Ectodermal cell (in vitro differentiated cells): Measurements from ENCODE around the gene MYO15B. TPM values are rescaled to one million over a fixed set of nuclear protein-coding genes. Genes with fewer than 3 reads are reported as not detected.

Source experiments
- H3K27ac ChIP-seq: 2 replicates; pipeline ENCODE4 v1.7.0; 2013; ENCODE audit warnings: mild to moderate bottlenecking, low read depth, low read length; ENCODE audit not compliant: insufficient read depth, poor library complexity, severe bottlenecking
- H3K27me3 ChIP-seq: 2 replicates; pipeline ENCODE4 v1.7.0; 2013; ENCODE audit warnings: mild to moderate bottlenecking, low read length; ENCODE audit not compliant: insufficient read depth, control insufficient read depth, poor library complexity, severe bottlenecking
- H3K36me3 ChIP-seq: one replicate; pipeline ENCODE4 v1.7.0; 2013; ENCODE audit warnings: low read length; ENCODE audit not compliant: control insufficient read depth, insufficient read depth
- H3K4me1 ChIP-seq: one replicate; pipeline ENCODE4 v1.7.0; 2013; ENCODE audit warnings: low read length; ENCODE audit not compliant: control insufficient read depth, insufficient read depth
- H3K4me3 ChIP-seq: 2 replicates; pipeline ENCODE4 v1.7.0; 2013; ENCODE audit warnings: low read depth, low read length, control low read depth; ENCODE audit not compliant: insufficient read depth
- H3K9me3 ChIP-seq: 2 replicates; pipeline ENCODE4 v1.7.0; 2013; ENCODE audit warnings: mild to moderate bottlenecking, low read length, moderate library complexity; ENCODE audit not compliant: control insufficient read depth
- WGBS, 2 experiments: methylation state at CpG; one replicate each; pipeline ENCODE4 v1.1.7; 2013; ENCODE audit warnings: missing lambda C conversion rate in 2 of 2; 5-methylcytosine and 5-hydroxymethylcytosine counted together
- polyA plus RNA-seq, 4 experiments: library from polyadenylated mRNA; stranded (reverse); fragments of 50-300 nt; gene quantifications; one replicate each; pipeline ENCODE4 v1.2.3, GENCODE V29; 2013

The MYO15B gene
- polyA plus RNA-seq (2013, experiment 1 of 4), result 13.1 TPM
- polyA plus RNA-seq (2013, experiment 2 of 4), result 21.9 TPM
- polyA plus RNA-seq (2013, experiment 3 of 4), result 15.9 TPM
- polyA plus RNA-seq (2013, experiment 4 of 4), result 22.8 TPM

DNA sequence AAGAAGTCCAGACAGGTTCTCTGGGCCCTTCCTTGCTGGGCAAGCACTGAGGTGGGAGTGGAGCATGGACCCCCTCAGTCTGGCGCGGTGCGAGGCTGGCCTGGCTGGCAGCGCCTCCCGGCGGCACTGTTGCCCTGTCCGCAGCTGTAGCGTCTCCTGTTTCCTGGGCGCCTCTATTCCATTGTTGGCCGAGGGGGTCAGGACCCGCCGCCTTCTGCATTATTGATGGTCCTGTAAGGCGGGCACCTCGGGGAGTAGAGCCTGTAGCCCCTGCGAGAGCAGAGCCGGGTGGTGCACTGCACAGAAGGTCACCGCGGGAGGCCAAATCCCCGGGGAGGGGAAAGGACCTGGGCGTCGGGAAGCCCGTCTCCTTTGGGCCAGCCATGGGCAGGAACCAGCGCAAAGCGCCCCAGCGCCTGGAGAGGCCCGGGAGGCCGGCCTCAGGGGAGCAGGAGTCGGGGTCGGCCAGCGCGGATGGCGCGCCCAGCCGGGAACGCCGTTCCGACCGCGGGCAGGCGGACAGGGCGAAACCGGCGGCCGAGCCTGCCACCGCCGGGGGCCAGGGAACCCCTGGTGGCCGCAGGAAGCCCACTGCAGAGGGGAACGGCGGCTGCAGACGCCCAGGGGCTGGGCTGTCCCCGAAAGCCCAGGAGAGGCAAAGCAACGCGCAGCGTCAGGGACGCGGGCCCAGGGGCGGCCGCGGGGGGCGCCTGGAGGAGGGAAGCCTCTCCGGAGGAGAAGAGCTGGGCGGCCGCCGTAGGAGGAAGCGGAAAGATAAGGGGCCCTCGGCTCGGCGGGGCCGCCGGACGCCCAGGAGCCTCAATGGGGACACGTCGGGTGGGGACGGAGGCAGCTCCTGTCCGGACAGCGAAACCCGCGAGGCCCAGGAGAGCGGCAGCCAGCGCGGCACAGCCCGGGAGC is at the start of gene MYO15B:
TSS of gene MYO15B (plus strand) at position 126 of the 921 bp plus-strand sequence. CDS start at position 384, 258 bp downstream.
- no peaks in the 10 kb centered on the region for H3K36me3 ChIP-seq
- WGBS, 2 experiments, result 10 to 12% methylated on average over 82 of the region's 82 CpGs
- no peaks in the 10 kb centered on the region for H3K4me1 ChIP-seq
- peak within 1 kb of the TSS; percentile 36 for H3K4me3 ChIP-seq
- H3K27ac ChIP-seq, result no peak within 1 kb of the TSS
- peaks cover 34% of the 10 kb centered on the region for H3K27me3 ChIP-seq
- H3K9me3 ChIP-seq, result no peaks in the 10 kb centered on the region

DNA sequence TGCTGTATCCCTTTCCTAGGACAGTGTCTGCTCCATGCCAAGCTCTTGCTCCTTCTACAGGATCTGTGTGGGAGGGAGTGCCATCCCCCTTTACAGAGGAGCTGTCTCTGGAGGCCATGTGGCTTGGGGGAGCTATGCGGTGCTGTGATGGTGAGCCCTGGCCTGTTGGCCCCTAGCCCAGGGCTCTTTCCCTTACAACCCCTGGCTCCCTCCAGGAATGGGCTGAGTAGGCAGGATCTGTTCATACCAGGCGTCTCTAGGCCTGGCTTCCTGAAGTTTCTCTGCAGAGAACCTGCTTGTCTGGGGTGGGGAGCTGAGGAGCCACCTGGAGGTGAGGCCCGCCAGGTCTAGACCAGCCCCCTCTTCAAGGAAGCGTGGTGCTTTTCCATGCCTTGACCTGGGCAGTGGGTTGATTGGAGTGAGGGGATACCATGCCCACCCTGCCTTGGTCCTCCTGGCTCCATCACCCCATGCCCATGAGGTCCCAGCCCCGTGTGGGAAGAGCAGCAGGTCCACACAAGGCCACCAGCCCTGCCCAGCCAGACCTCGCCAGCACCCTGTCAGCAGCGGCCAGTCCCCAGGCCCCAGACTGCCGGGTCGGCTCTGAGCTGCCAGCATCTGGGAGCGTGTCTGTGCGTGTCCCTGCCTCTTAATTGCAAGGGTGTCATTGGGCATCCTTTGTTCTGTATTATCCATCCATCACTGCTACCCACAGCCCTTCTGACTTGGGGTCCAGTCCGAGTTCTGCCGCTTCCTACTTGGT is 47.5 kb upstream of the MYO15B start:
- Histone ChIP-seq H3K36me3 (no peaks in the 10 kb centered on the region), H3K9me3 (no peaks in the 10 kb centered on the region), H3K27me3 (no peaks in the 10 kb centered on the region), H3K27ac (no peak overlapping the region), H3K4me1 (peaks cover 20% of the 10 kb centered on the region), H3K4me3 (no peak overlapping the region)
- WGBS, 2 experiments, result 92 to 95% methylated on average over 13 of the region's 13 CpGs

DNA sequence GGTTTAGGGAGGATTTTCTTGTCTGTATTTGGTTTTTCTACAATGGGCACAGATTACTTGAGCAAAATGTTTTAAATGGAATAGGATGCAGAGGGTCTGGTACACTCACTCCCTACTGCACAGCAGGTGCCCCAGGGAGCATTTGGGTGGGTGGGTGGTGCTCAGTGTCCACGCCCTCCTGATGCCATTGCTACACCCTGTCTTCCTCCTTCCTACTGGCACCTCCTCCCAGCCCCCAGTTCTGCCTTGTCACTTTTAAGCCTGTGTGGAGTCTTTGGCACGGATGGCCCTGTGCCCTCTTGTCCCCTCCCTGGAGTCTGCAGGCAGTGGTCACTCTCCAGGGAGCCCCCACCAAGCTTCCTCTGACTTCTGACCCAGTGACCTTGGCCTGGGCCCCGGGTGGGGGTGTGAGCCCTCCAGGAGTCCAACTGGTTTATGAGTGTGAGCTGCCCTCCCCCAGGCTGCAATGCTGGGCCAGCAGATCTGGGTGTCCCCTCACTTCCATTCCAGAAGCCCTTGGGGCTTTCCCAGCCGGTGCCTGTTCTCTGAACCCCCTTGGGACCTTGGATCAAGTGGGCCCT is 46.6 kb upstream of the MYO15B start:
- no peaks in the 10 kb centered on the region for H3K9me3 ChIP-seq
- H3K4me3 ChIP-seq, result no peak overlapping the region
- 90 to 93% methylated on average over 4 of the region's 4 CpGs for WGBS, 2 experiments
- H3K27ac ChIP-seq, result no peak overlapping the region
- H3K4me1 ChIP-seq, result peaks cover 12% of the 10 kb centered on the region
- H3K27me3 ChIP-seq, result no peaks in the 10 kb centered on the region
- no peaks in the 10 kb centered on the region for H3K36me3 ChIP-seq

DNA sequence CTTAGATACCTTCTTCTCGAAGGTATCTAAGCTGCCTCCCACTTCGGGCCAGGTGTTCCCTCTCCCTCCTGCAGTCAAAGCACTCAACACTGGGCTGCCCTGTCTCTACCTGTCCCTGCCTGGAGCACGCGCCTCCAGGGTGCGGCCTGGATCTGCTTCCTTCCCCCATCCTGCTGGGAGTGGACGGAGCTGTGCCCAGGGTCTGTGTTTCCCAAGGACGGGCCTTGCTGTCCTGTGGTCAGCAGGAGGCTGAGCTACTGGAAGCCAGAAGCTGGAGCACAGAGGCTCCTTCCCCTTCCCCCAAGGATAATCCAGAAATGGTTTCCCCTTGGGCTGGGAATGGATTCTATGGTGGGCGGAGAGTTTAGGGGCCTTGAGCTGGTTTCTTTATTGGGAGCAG is 45.4 kb upstream of the MYO15B start:
- no peak overlapping the region for H3K4me3 ChIP-seq
- no peaks in the 10 kb centered on the region for H3K27me3 ChIP-seq
- no peak overlapping the region for H3K27ac ChIP-seq
- H3K4me1 ChIP-seq, result peaks cover 8% of the 10 kb centered on the region
- no peaks in the 10 kb centered on the region for H3K9me3 ChIP-seq
- H3K36me3 ChIP-seq, result no peaks in the 10 kb centered on the region
- 89 to 95% methylated on average over 8 of the region's 8 CpGs for WGBS, 2 experiments

DNA sequence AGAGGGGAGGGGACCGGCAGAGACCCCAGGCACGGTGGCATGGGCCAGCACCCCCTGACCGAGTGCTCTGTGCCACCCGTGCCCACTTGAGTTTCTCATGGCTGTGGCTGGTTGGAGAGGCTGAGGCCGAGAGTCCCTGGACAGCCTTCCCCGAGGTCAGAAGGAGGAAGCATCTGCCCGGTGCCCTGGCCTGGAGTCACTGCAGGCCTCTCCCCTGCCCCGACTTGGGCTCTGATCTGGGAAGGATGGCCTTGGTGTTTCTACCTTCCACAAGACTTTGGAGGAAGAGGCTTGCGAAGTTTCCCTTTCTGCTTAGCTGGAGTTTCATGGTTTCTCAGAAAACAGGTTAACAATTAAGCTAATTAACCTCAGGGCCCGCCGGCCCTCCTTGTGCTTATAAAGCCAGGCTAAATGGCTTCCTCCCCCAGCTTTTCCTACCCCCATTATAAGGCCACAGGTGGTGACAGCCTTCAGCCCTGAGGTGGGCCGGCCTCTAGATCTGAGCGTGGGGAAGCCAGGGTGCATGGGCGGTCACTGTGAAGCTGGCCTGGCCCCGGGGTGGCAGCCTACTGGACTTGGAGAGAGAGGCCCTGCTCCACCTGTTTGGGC is 44.8 kb upstream of the MYO15B start:
- Histone ChIP-seq H3K9me3 (no peaks in the 10 kb centered on the region), H3K4me3 (no peak overlapping the region), H3K36me3 (no peaks in the 10 kb centered on the region), H3K4me1 (peaks cover 8% of the 10 kb centered on the region), H3K27ac (no peak overlapping the region), H3K27me3 (no peaks in the 10 kb centered on the region)
- WGBS, 2 experiments, result 91% methylated on average over 15 of the region's 15 CpGs

DNA sequence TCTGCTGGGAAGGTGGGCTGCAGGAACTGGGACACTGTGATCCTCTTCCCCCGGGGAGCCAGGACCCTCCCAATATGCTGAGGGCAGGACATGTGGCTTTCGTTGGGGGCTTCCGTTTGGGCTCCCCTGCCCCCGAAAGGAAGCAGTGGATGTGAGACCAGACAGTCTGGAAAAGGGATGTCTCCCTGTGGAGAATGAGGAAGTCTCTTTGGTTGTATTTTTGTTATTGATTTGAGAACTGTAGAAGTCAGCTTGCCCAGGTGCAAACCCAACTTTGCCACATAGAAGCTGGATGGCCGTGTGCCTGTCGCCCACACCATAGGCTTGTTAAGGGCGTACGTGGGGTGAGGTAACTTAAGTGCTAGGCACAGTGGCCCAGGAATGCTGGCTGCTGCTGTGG is 43.4 kb upstream of the MYO15B start:
- WGBS, 2 experiments, result 93 to 94% methylated on average over 8 of the region's 8 CpGs
- Histone ChIP-seq H3K27me3 (no peaks in the 10 kb centered on the region), H3K27ac (no peak overlapping the region)

DNA sequence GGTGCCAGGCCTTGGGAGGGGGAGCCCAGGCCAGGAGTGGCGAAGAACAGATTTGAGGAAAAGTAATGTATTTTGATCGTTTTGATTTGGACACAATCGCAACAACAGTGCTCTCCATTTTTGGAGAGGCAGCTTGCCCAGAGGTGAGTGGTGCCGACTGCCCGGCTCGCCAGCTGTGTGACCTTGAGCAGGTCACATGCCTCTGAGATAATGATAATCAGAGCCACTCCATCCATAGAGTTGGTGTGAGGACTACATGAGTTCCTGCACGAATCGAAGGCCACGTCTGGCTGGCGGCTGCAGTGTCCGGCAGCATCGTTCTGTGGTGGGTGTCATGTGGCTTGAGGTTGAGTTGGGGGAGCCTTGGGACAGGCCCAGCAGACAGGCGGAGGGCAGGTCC is 41.4 kb upstream of the MYO15B start:
- Histone ChIP-seq H3K4me1 (peaks cover 19% of the 10 kb centered on the region), H3K9me3 (no peaks in the 10 kb centered on the region), H3K27ac (no peak overlapping the region), H3K27me3 (no peaks in the 10 kb centered on the region), H3K4me3 (no peak overlapping the region), H3K36me3 (no peaks in the 10 kb centered on the region)
- WGBS, 2 experiments, result 92 to 95% methylated on average over 13 of the region's 13 CpGs

More for the DNA sequence above, 43.4 kb upstream of the MYO15B start:
- Histone ChIP-seq H3K4me1 (peaks cover 13% of the 10 kb centered on the region), H3K4me3 (no peak overlapping the region), H3K9me3 (no peaks in the 10 kb centered on the region), H3K36me3 (no peaks in the 10 kb centered on the region)

DNA sequence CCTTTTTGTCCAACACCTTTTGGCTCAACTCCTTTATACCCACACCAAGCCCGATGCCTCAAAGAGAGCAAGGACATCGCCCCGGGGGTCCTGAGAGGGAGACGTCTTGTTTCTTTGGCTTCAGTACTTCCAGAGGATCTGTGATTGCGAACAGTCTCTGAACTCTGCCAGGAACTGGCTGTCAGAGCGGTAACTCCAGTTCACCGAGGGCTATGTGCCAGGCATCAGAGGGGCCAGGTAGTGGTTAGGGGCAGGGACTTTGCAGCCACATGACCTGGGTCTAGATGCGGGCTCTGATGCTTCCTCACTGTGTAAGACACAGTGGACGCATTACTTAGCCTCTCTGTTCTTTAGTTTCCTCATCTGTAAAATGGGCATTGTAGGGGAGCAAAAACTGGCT is 40.5 kb upstream of the MYO15B start:
- H3K9me3 ChIP-seq, result no peaks in the 10 kb centered on the region
- H3K4me3 ChIP-seq, result no peak overlapping the region
- H3K27me3 ChIP-seq, result no peaks in the 10 kb centered on the region
- H3K4me1 ChIP-seq, result peaks cover 20% of the 10 kb centered on the region
- 90 to 91% methylated on average over 9 of the region's 9 CpGs for WGBS, 2 experiments
- no peak overlapping the region for H3K27ac ChIP-seq
- no peaks in the 10 kb centered on the region for H3K36me3 ChIP-seq

DNA sequence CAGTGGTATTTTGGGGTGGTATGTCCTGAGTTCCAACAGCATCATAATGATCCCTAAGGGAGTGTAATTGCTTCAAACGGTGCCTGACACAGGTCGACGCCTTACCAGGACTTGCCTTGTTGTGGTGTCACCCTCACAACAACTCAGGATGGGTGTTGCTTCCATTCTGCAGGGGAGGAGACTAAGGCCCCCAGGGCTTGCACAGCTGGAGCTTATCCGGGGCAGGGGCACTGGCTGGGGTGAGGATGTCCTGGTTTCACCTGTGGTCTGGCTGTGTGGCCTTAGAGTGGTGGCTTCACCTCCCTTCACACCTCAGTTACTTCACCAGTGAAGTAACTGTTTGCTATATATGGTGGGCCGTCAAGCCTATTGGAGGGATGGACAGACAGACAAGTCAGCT is 38.8 kb upstream of the MYO15B start:
- Histone ChIP-seq H3K36me3 (no peaks in the 10 kb centered on the region), H3K4me1 (peaks cover 25% of the 10 kb centered on the region), H3K9me3 (no peaks in the 10 kb centered on the region), H3K4me3 (no peak overlapping the region), H3K27ac (no peak overlapping the region), H3K27me3 (no peaks in the 10 kb centered on the region)
- 91 to 96% methylated on average over 5 of the region's 5 CpGs for WGBS, 2 experiments
